GM12878 (cell line): Measurements from ENCODE around the gene ZIK1. TPM values are rescaled to one million over a fixed set of nuclear protein-coding genes. Genes with fewer than 3 reads are reported as not detected.

ENCODE experiments used
- ATAC-seq: fragments of 200-7000 bp; cut with Tn5 transposase; 3 replicates; pipeline ENCODE4 v1.9.1; 2020; ENCODE audit warnings: mild to moderate bottlenecking, moderate library complexity
- BruUV-seq: library from RNA; stranded (reverse); fragments of 400-500 nt; replicated peaks from 2 replicates; lab custom pipeline; 2021; lab: Mats Ljungman, UMichigan
- CTCF ChIA-PET: fragments of 300-600 bp; sonication (Branson Sonifier 250); formaldehyde crosslinking; extraction: SDS; loops from one replicate; lab custom pipeline; 2021; ENCODE audit warnings: inconsistent platforms; lab: Yijun Ruan, JAX
- POLR2A ChIA-PET: fragments of 350-600 bp; formaldehyde crosslinking; extraction: SDS; loops from one replicate; lab custom pipeline; 2021; ENCODE audit warnings: inconsistent platforms; lab: Charles Lee
- RAD21 ChIA-PET: fragments of 300-600 bp; sonication (Branson Sonifier 250); formaldehyde crosslinking; loops from one replicate; lab custom pipeline; 2023; ENCODE audit warnings: antibody characterized with exemption; ENCODE audit not compliant: unreplicated experiment; lab: Charles Lee
- SMC1A ChIA-PET: fragments of 300-600 bp; sonication (Branson Sonifier 250); formaldehyde crosslinking; loops from one replicate; lab custom pipeline; 2023; ENCODE audit not compliant: unreplicated experiment, uncharacterized antibody; lab: Charles Lee
- DNase-seq: peaks from one replicate; pipeline ENCODE4 v3.0.0-alpha.2; 2011; ENCODE audit warnings: low read depth, low spot score
- FAIRE-seq: peaks from 3 replicates; lab custom pipeline; 2011; peaks lifted over from hg19 to GRCh38; lab: Jason Lieb, UNC
- H2AFZ ChIP-seq: 2 replicates; pipeline ENCODE4 v1.6.0; 2011; ENCODE audit warnings: low read depth, low read length, control low read depth; ENCODE audit not compliant: control insufficient read depth
- H3K27ac ChIP-seq: 2 replicates; pipeline ENCODE4 v1.5.1; 2011; ENCODE audit warnings: control low read depth; ENCODE audit not compliant: control insufficient read depth, insufficient read depth
- H3K27me3 ChIP-seq, 2 experiments: replicated peaks in 1 of 2; 2 replicates each; pipeline versions ENCODE4 v1.6.0 to v1.6.1; 2011; ENCODE audit warnings: low read length in 1 of 2; ENCODE audit not compliant: control insufficient read depth in 2 of 2, insufficient read depth in 2 of 2
- H3K36me3 ChIP-seq, 2 experiments: 2 replicates each; pipeline ENCODE4 v1.5.1; 2011; ENCODE audit warnings: low read length in 1 of 2; ENCODE audit not compliant: control insufficient read depth in 2 of 2, insufficient read depth in 2 of 2
- H3K4me1 ChIP-seq: 2 replicates; pipeline ENCODE4 v1.6.1; 2011; ENCODE audit warnings: mild to moderate bottlenecking, low read length, moderate library complexity, mixed read lengths; ENCODE audit not compliant: control insufficient read depth, insufficient read depth
- H3K4me2 ChIP-seq: 2 replicates; pipeline ENCODE4 v1.6.0; 2011; ENCODE audit warnings: control low read depth; ENCODE audit not compliant: control insufficient read depth, insufficient read depth
- H3K4me3 ChIP-seq: fragments of 200-600 bp; sonication (generic); 2 replicates; pipeline ENCODE4 v1.5.1; 2016
- H3K79me2 ChIP-seq: 2 replicates; pipeline ENCODE4 v1.6.0; 2011; ENCODE audit warnings: low read length; ENCODE audit not compliant: control insufficient read depth, insufficient read depth
- H3K9ac ChIP-seq: 2 replicates; pipeline ENCODE4 v1.8.0; 2011; ENCODE audit warnings: low read length, control low read depth, mixed read lengths; ENCODE audit not compliant: control insufficient read depth, insufficient read depth
- H3K9me3 ChIP-seq: replicated peaks from 3 replicates; pipeline ENCODE4 v1.5.1; 2011; ENCODE audit warnings: mild to moderate bottlenecking, low read length; ENCODE audit not compliant: control insufficient read depth, insufficient read depth
- H4K20me1 ChIP-seq: 2 replicates; pipeline ENCODE4 v1.6.0; 2011; ENCODE audit not compliant: control insufficient read depth, insufficient read depth
- ATF3 ChIP-seq: IDR thresholded peaks from 2 replicates; pipeline ENCODE4 v1.6.1; 2011; ENCODE audit warnings: low read depth, mild to moderate bottlenecking, low read length, moderate library complexity, borderline replicate concordance; ENCODE audit errors: extremely low read depth
- BCL3 ChIP-seq: IDR thresholded peaks from 2 replicates; pipeline ENCODE4 v1.6.1; 2011; ENCODE audit warnings: borderline replicate concordance, low read depth, mild to moderate bottlenecking, moderate library complexity, low read length; ENCODE audit not compliant: insufficient read depth, poor library complexity, severe bottlenecking
- CBFB ChIP-seq: IDR thresholded peaks from 2 replicates; pipeline ENCODE4 v1.6.1; 2016; ENCODE audit warnings: antibody characterized with exemption, low read depth
- CREM ChIP-seq: IDR thresholded peaks from 2 replicates; pipeline ENCODE4 v1.6.1; 2014; ENCODE audit warnings: antibody characterized with exemption, low read depth
- CUX1 ChIP-seq: IDR thresholded peaks from 2 replicates; pipeline ENCODE4 v1.6.1; 2012; ENCODE audit warnings: improper control_type of control experiment, low read depth, low read length; ENCODE audit not compliant: insufficient replicate concordance
- EP300 ChIP-seq, 2 experiments: fragments of 150-350 bp in 1 of 2; IDR thresholded peaks; 2 replicates each; pipeline ENCODE4 v1.6.1; 2011 to 2012; ENCODE audit warnings: low read depth in 2 of 2, low read length in 2 of 2, borderline replicate concordance in 1 of 2, improper control_type of control experiment in 1 of 2, inconsistent platforms in 1 of 2; ENCODE audit not compliant: control insufficient read depth in 1 of 2
- FOXM1 ChIP-seq: IDR thresholded peaks from 2 replicates; pipeline ENCODE4 v1.6.1; 2012; ENCODE audit warnings: low read depth, mild to moderate bottlenecking, inconsistent platforms, low read length, moderate library complexity
- NFIC ChIP-seq: IDR thresholded peaks from 2 replicates; pipeline ENCODE4 v1.6.1; 2012; ENCODE audit warnings: low read depth, mild to moderate bottlenecking, inconsistent platforms, low read length, moderate library complexity
- NFYA ChIP-seq: IDR thresholded peaks from 2 replicates; pipeline ENCODE4 v1.6.1; 2011; ENCODE audit warnings: low read depth, mild to moderate bottlenecking, low read length, improper control_type of control experiment, borderline replicate concordance
- NRF1 ChIP-seq: conservative IDR thresholded peaks from 2 replicates; pipeline ENCODE4 v1.6.1; 2011; ENCODE audit warnings: mild to moderate bottlenecking, low read depth, low read length, improper control_type of control experiment
- PAX8 ChIP-seq: fragments of 450-650 bp; IDR thresholded peaks from 2 replicates; pipeline ENCODE4 v1.6.1; 2017; ENCODE audit warnings: mild to moderate bottlenecking, moderate library complexity
- PBX3 ChIP-seq: IDR thresholded peaks from 2 replicates; pipeline ENCODE4 v1.6.1; 2011; ENCODE audit warnings: mild to moderate bottlenecking, low read depth, low read length, moderate library complexity; ENCODE audit not compliant: insufficient replicate concordance
- POLR2AphosphoS5 ChIP-seq: IDR thresholded peaks from 2 replicates; pipeline ENCODE4 v1.6.1; 2011; ENCODE audit warnings: mild to moderate bottlenecking, low read length, inconsistent platforms
- POU2F2 ChIP-seq: IDR thresholded peaks from 3 replicates; pipeline ENCODE4 v1.6.1; 2011; ENCODE audit warnings: low read depth, mild to moderate bottlenecking, low read length, borderline replicate concordance
- ZNF207 ChIP-seq: fragments of 450-650 bp; IDR thresholded peaks from 2 replicates; pipeline ENCODE4 v1.6.1; 2014; ENCODE audit warnings: antibody characterized with exemption, mild to moderate bottlenecking, borderline replicate concordance
- WGBS: methylation state at CpG from one replicate; pipeline ENCODE4 v1.1.6; 2016; ENCODE audit warnings: low lambda C conversion rate; ENCODE audit not compliant: insufficient replicate concordance, insufficient coverage; ENCODE audit errors: missing lambda C conversion rate; 5-methylcytosine and 5-hydroxymethylcytosine counted together
- in situ Hi-C: fragments of 300-500 bp; cut with MboI; formaldehyde crosslinking; loops from 9 replicates; pipeline ENCODE4 v1.14.3; 2018; ENCODE audit warnings: mixed read lengths
- intact Hi-C: fragments of 100-400 bp; cut with micrococcal nuclease; formaldehyde crosslinking; loops from one replicate; pipeline ENCODE4 v1.14.2; 2022; ENCODE audit not compliant: unreplicated experiment
- polyA plus RNA-seq, 11 experiments: library from polyadenylated mRNA; depleted of rRNA in 4 of 11; unstranded in 6 of 11; stranded (reverse) in 5 of 11; fragments of >200 nt; fragmentation: Nextera tagmentation in 4 of 11; fragmentation: Illumina TruSeq in 1 of 11; extraction: Ambion mirVana in 4 of 11; extraction: Trizol in 1 of 11; gene quantifications; 1 replicate in 1 of 11; 2 replicates in 10 of 11; pipeline versions ENCODE4 v1.2.1 to v1.2.3, GENCODE V29; 2011 to 2016; ENCODE audit warnings: inconsistent platforms in 2 of 11, missing spikeins in 2 of 11, low read depth in 1 of 11
- total RNA-seq, 4 experiments: library from RNA; depleted of rRNA in 3 of 4; stranded (reverse); fragments of >200 nt in 3 of 4; fragmentation: Illumina TruSeq in 1 of 4; extraction: Trizol in 1 of 4; gene quantifications; 2 replicates each; pipeline versions ENCODE4 v1.2.1 to v1.2.3, GENCODE V29; 2013 to 2021

The ZIK1 gene
- total and polyA plus RNA-seq, 10 of the 15 experiments (the other 5 are each of a cell fraction or from before 2014, with no cell fraction given) = 0.45 to 4.7 (median 2.7) TPM

GRCh38 chr19:57560049-57560491, 23.9 kb upstream of the ZIK1 start:
- in situ Hi-C loops (no loop called here), intact Hi-C loops (no loop called here)
- Histone ChIP-seq H2AFZ (peak overlapping the region; percentile 88), H3K9me3 (peaks cover 8% of the 10 kb centered on the region; the same call in 2 of the 3 replicates), H3K79me2 (peaks cover 12% of the 10 kb centered on the region), H3K36me3 (no peaks in the 10 kb centered on the region), H3K4me1 (no peaks in the 10 kb centered on the region), H3K4me3 (peak overlapping the region; percentile 83; the same call in 1 of the 2 replicates), H3K27me3 (no peaks in the 10 kb centered on the region), H3K27ac (no peak overlapping the region), H4K20me1 (no peaks in the 10 kb centered on the region), H3K4me2 (peak overlapping the region; percentile 86), H3K9ac (no peak overlapping the region; the same call in 1 of the 2 replicates)
- 56% methylated on average over 23 of the region's 23 CpGs for WGBS
- POLR2A ChIA-PET = no interaction called here
- SMC1A ChIA-PET = no interaction called here
- no TSS peak for BruUV-seq
- FAIRE-seq (no peak), DNase-seq (no peak), ATAC-seq (no peak)
- CTCF ChIA-PET = no interaction called here
- RAD21 ChIA-PET = no interaction called here
- TF ChIP-seq PBX3 = no peak
- no peak for TF ChIP-seq ZNF207
- no peak for TF ChIP-seq CREM
- TF ChIP-seq ATF3 = no peak
- TF ChIP-seq FOXM1 = no peak
- TF ChIP-seq EP300 (IDR thresholded peaks at IDR 0.05; ENCODE audit: borderline replicate concordance in 1 of 2, control insufficient read depth in 1 of 2, low read depth in 2 of 2, low read length in 2 of 2) = no peak
- TF ChIP-seq NFYA = no peak
- no peak for TF ChIP-seq PAX8
- TF ChIP-seq POU2F2 = no peak
- TF ChIP-seq BCL3 = no peak
- no peak for TF ChIP-seq NFIC
- no peak for TF ChIP-seq CBFB
- no peak for TF ChIP-seq POLR2AphosphoS5
- no peak for TF ChIP-seq NRF1
- no peak for TF ChIP-seq CUX1
